Activated gamma-delta T cell (primary cell): Measurements from ENCODE around the gene GP5.

Experiments
- DNase-seq: peaks from one replicate; lab custom pipeline; 2025; lab: John Stamatoyannopoulos, UW

Gene GP5

GRCh38 chr3:194397757-194398312 is 1.2 kb downstream of the GP5 start:
- no peak for DNase-seq

GRCh38 chr3:194396859-194397756 is 2.0 kb downstream of the GP5 start:
- DNase-seq: no peak

- no peak for DNase-seq
These were observed 2.6 kb downstream of the GP5 start for GRCh38 chr3:194396539-194396858.

- no peak for DNase-seq
These were observed 3.1 kb downstream of the GP5 start for GRCh38 chr3:194395778-194396538.

GRCh38 chr3:194395212-194395611 is 3.9 kb downstream of the GP5 start:
- no peak for DNase-seq

- DNase-seq: no peak
These were observed 6.5 kb downstream of the GP5 start for GRCh38 chr3:194392576-194392975.

GRCh38 chr3:194390835-194391234 is 8.2 kb downstream of the GP5 start:
- no peak for DNase-seq

GRCh38 chr3:194389269-194389668 is 9.8 kb downstream of the GP5 start:
- DNase-seq: no peak

GRCh38 chr3:194387926-194388418 is 11.1 kb downstream of the GP5 start:
- DNase-seq: no peak

GRCh38 chr3:194387276-194387675 is 11.8 kb downstream of the GP5 start:
- DNase-seq: no peak

GRCh38 chr3:194386648-194387047 is 12.4 kb downstream of the GP5 start:
- DNase-seq: no peak

- DNase-seq: no peak
These were observed 13.0 kb downstream of the GP5 start for GRCh38 chr3:194386066-194386465.

GRCh38 chr3:194384569-194385001 is 14.5 kb downstream of the GP5 start:
- no peak for DNase-seq

- DNase-seq: no peak
These were observed 14.9 kb downstream of the GP5 start for GRCh38 chr3:194384156-194384555.

GRCh38 chr3:194383276-194383940 is 15.7 kb downstream of the GP5 start:
- DNase-seq: no peak

GRCh38 chr3:194382892-194383223 is 16.2 kb downstream of the GP5 start:
- no peak for DNase-seq

GRCh38 chr3:194382196-194382891 is 16.7 kb downstream of the GP5 start:
- no peak for DNase-seq

GRCh38 chr3:194381460-194381875 is 17.6 kb downstream of the GP5 start:
- DNase-seq: no peak

- no peak for DNase-seq
These were observed 18.7 kb downstream of the GP5 start for GRCh38 chr3:194380326-194380725.

GRCh38 chr3:194379651-194380050 is 19.4 kb downstream of the GP5 start:
- no peak for DNase-seq

GRCh38 chr3:194379231-194379630 is 19.8 kb downstream of the GP5 start:
- no peak for DNase-seq

GRCh38 chr3:194377708-194378107 is 21.4 kb downstream of the GP5 start:
- no peak for DNase-seq
